Neuronal stem cell (in vitro differentiated cells): Measurements from ENCODE around the gene CAVIN2.

Source experiments
- DNase-seq: peaks from one replicate; pipeline ENCODE4 v3.0.0-alpha.2; 2013; ENCODE audit warnings: low spot score
- H2AFZ ChIP-seq: one replicate; pipeline ENCODE4 v1.6.1; 2013; ENCODE audit warnings: mild to moderate bottlenecking, low read length, inconsistent platforms
- H2AK5ac ChIP-seq: 2 replicates; pipeline ENCODE4 v1.6.1; 2013; ENCODE audit warnings: low read depth, mild to moderate bottlenecking, inconsistent platforms, low read length, moderate library complexity, mixed read lengths
- H2BK120ac ChIP-seq: 2 replicates; pipeline ENCODE4 v1.6.1; 2013; ENCODE audit warnings: low read depth, mild to moderate bottlenecking, inconsistent platforms, low read length, moderate library complexity, mixed read lengths
- H2BK12ac ChIP-seq: one replicate; pipeline ENCODE4 v1.6.1; 2013; ENCODE audit warnings: low read length, inconsistent platforms
- H2BK15ac ChIP-seq: 2 replicates; pipeline ENCODE4 v1.6.1; 2013; ENCODE audit warnings: mild to moderate bottlenecking, low read length, inconsistent platforms, mixed read lengths
- H2BK5ac ChIP-seq: one replicate; pipeline ENCODE4 v1.6.1; 2013; ENCODE audit warnings: inconsistent platforms, mild to moderate bottlenecking, low read length, moderate library complexity
- H3K14ac ChIP-seq: one replicate; pipeline ENCODE4 v1.6.1; 2013; ENCODE audit warnings: low read length, inconsistent platforms
- H3K18ac ChIP-seq: 2 replicates; pipeline ENCODE4 v1.6.1; 2013; ENCODE audit warnings: low read length, inconsistent platforms
- H3K23ac ChIP-seq: 2 replicates; pipeline ENCODE4 v1.6.1; 2013; ENCODE audit warnings: low read depth, mild to moderate bottlenecking, mixed read lengths, low read length, inconsistent platforms; ENCODE audit not compliant: poor library complexity
- H3K27ac ChIP-seq: replicated peaks from 3 replicates; pipeline ENCODE4 v1.5.1; 2013; ENCODE audit warnings: low read length, inconsistent platforms
- H3K27me3 ChIP-seq, 3 experiments: 2 replicates each; pipeline ENCODE4 v1.6.1; 2013; ENCODE audit warnings: low read length in 3 of 3, mild to moderate bottlenecking in 2 of 3, inconsistent platforms in 1 of 3, low read depth in 1 of 3, mixed read lengths in 1 of 3, moderate library complexity in 1 of 3; ENCODE audit not compliant: control insufficient read depth in 3 of 3, insufficient read depth in 3 of 3
- H3K36me3 ChIP-seq, 2 donors: replicated peaks in 1 of 2; 2 replicates each; pipeline ENCODE4 v1.6.1; 2013; ENCODE audit warnings: low read length in 2 of 2; ENCODE audit not compliant: control insufficient read depth in 2 of 2, insufficient read depth in 2 of 2
- H3K4ac ChIP-seq: 2 replicates; pipeline ENCODE4 v1.6.1; 2013; ENCODE audit warnings: inconsistent platforms, mild to moderate bottlenecking, low read length, moderate library complexity
- H3K4me1 ChIP-seq, 2 donors: 1 replicate in 1 of 2; 2 replicates in 1 of 2; pipeline ENCODE4 v1.6.1; 2013; ENCODE audit warnings: low read length in 2 of 2, low read depth in 1 of 2; ENCODE audit not compliant: control insufficient read depth in 2 of 2, insufficient read depth in 1 of 2
- H3K4me2 ChIP-seq: one replicate; pipeline ENCODE4 v1.6.1; 2013; ENCODE audit warnings: mild to moderate bottlenecking, low read length, inconsistent platforms; ENCODE audit not compliant: insufficient read depth, poor library complexity, severe bottlenecking
- H3K4me3 ChIP-seq, 2 donors: 2 replicates each; pipeline ENCODE4 v1.5.1; 2013; ENCODE audit warnings: low read length in 2 of 2, mild to moderate bottlenecking in 2 of 2, inconsistent platforms in 1 of 2, moderate library complexity in 1 of 2
- H3K79me1 ChIP-seq: one replicate; pipeline ENCODE4 v1.6.1; 2013; ENCODE audit warnings: low read depth, mild to moderate bottlenecking, inconsistent platforms, low read length, moderate library complexity
- H3K9ac ChIP-seq: one replicate; pipeline ENCODE4 v1.6.1; 2013; ENCODE audit warnings: mild to moderate bottlenecking, low read depth, low read length, inconsistent platforms; ENCODE audit not compliant: poor library complexity
- H3K9me3 ChIP-seq, 2 donors: replicated peaks in 1 of 2; 2 replicates each; pipeline versions ENCODE3 to v1.6.1; 2013; ENCODE audit warnings: low read length in 2 of 2, mild to moderate bottlenecking in 2 of 2, inconsistent platforms in 1 of 2, low read depth in 1 of 2, mixed read lengths in 1 of 2, moderate library complexity in 1 of 2; ENCODE audit not compliant: control insufficient read depth in 2 of 2, insufficient read depth in 1 of 2
- H4K8ac ChIP-seq: one replicate; pipeline ENCODE4 v1.6.1; 2013; ENCODE audit warnings: low read depth, mild to moderate bottlenecking, inconsistent platforms, low read length, moderate library complexity
- H4K91ac ChIP-seq: one replicate; pipeline ENCODE4 v1.6.1; 2013; ENCODE audit warnings: low read length, low read depth, mild to moderate bottlenecking, inconsistent platforms; ENCODE audit not compliant: poor library complexity
- WGBS, 2 donors: extraction: QIAGEN DNeasy Blood & Tissue Kit; methylation state at CpG; one replicate each; pipeline ENCODE4 v1.1.7; 2013; ENCODE audit warnings: missing lambda C conversion rate in 2 of 2, mixed read lengths in 1 of 2; ENCODE audit not compliant: insufficient read length in 2 of 2, insufficient replicate concordance in 1 of 2; ENCODE audit errors: extremely low coverage in 2 of 2; 5-methylcytosine and 5-hydroxymethylcytosine counted together

Gene CAVIN2

GRCh38 chr2:191845248-191845715 lies 1.6 kb downstream of the CAVIN2 start:
- Histone ChIP-seq H4K8ac (no peak overlapping the region), H2BK5ac (no peak overlapping the region), H3K4me3 (no peak overlapping the region), H3K14ac (no peak overlapping the region), H3K4me1 (peaks cover 2 to 19% of the 10 kb centered on the region in 2 donors), H2BK120ac (no peak overlapping the region), H3K27me3 (no peaks in the 10 kb centered on the region), H3K36me3 (no peaks in the 10 kb centered on the region), H3K18ac (no peak overlapping the region), H2AFZ (peak overlapping the region; percentile 83), H2AK5ac (no peak overlapping the region), H3K27ac (no peak overlapping the region), H3K23ac (no peak overlapping the region), H2BK15ac (no peak overlapping the region), H3K9me3 (no peaks in the 10 kb centered on the region), H2BK12ac (no peak overlapping the region), H3K79me1 (no peaks in the 10 kb centered on the region), H4K91ac (no peak overlapping the region), H3K4me2 (no peak overlapping the region), H3K4ac (no peak overlapping the region), H3K9ac (no peak overlapping the region)
- no CpG with 5 or more reads among the region's 9 CpGs for WGBS, 2 donors
- no peak for DNase-seq

- no peaks in the 10 kb centered on the region for H3K27me3 ChIP-seq
- H2BK120ac ChIP-seq, result no peak overlapping the region
- DNase-seq, result no peak
- no peak overlapping the region for H2BK5ac ChIP-seq
- H3K4ac ChIP-seq, result no peak overlapping the region
- no peaks in the 10 kb centered on the region for H3K9me3 ChIP-seq
- H2BK12ac ChIP-seq, result no peak overlapping the region
- H4K91ac ChIP-seq, result no peak overlapping the region
- no peaks in the 10 kb centered on the region for H3K79me1 ChIP-seq
- no peak overlapping the region for H3K18ac ChIP-seq
- H3K36me3 ChIP-seq, result no peaks in the 10 kb centered on the region
- no CpG with 5 or more reads among the region's 1 CpG for WGBS, 2 donors
- no peak overlapping the region for H3K14ac ChIP-seq
- H2BK15ac ChIP-seq, result no peak overlapping the region
- H2AK5ac ChIP-seq, result no peak overlapping the region
- H3K23ac ChIP-seq, result no peak overlapping the region
- no peak overlapping the region for H3K9ac ChIP-seq
- H3K4me1 ChIP-seq, result peaks cover 2 to 19% of the 10 kb centered on the region in 2 donors
- H4K8ac ChIP-seq, result no peak overlapping the region
- no peak overlapping the region for H3K4me3 ChIP-seq
- no peak overlapping the region for H3K4me2 ChIP-seq
- H3K27ac ChIP-seq, result no peak overlapping the region
- H2AFZ ChIP-seq, result peak overlapping the region; percentile 83
These were observed 2.2 kb downstream of the CAVIN2 start for GRCh38 chr2:191844706-191845105.

- no peak overlapping the region for H3K4ac ChIP-seq
- H3K23ac ChIP-seq, result no peak overlapping the region
- no peak overlapping the region for H3K14ac ChIP-seq
- H2BK15ac ChIP-seq, result no peak overlapping the region
- no CpG with 5 or more reads among the region's 2 CpGs for WGBS, 2 donors
- H3K36me3 ChIP-seq, result no peaks in the 10 kb centered on the region
- no peaks in the 10 kb centered on the region for H3K79me1 ChIP-seq
- no peak overlapping the region for H2BK5ac ChIP-seq
- H2BK12ac ChIP-seq, result no peak overlapping the region
- no peak overlapping the region for H4K8ac ChIP-seq
- no peak overlapping the region for H2AFZ ChIP-seq
- no peak overlapping the region for H2AK5ac ChIP-seq
- H3K27me3 ChIP-seq, result no peaks in the 10 kb centered on the region
- DNase-seq, result no peak
- no peak overlapping the region for H3K9ac ChIP-seq
- H3K9me3 ChIP-seq, result peaks cover 0 to 4% of the 10 kb centered on the region in 2 donors
- H3K4me3 ChIP-seq, result no peak overlapping the region
- H4K91ac ChIP-seq, result no peak overlapping the region
- no peak overlapping the region for H3K27ac ChIP-seq
- H3K4me2 ChIP-seq, result no peak overlapping the region
- no peak overlapping the region for H2BK120ac ChIP-seq
- H3K18ac ChIP-seq, result no peak overlapping the region
- H3K4me1 ChIP-seq, result peaks cover 2 to 7% of the 10 kb centered on the region in 2 donors
These were observed 6.0 kb downstream of the CAVIN2 start for GRCh38 chr2:191840921-191841320.

GRCh38 chr2:191839918-191840804 lies 6.7 kb downstream of the CAVIN2 start:
- Histone ChIP-seq H3K4me2 (no peak overlapping the region), H3K27ac (no peak overlapping the region), H4K8ac (no peak overlapping the region), H3K27me3 (no peaks in the 10 kb centered on the region), H3K36me3 (no peaks in the 10 kb centered on the region), H3K9me3 (peaks cover 0 to 4% of the 10 kb centered on the region in 2 donors), H3K4me1 (peaks cover 0 to 4% of the 10 kb centered on the region in 2 donors), H2AK5ac (no peak overlapping the region), H3K18ac (no peak overlapping the region), H3K23ac (no peak overlapping the region), H3K4ac (no peak overlapping the region), H3K4me3 (no peak overlapping the region), H2BK15ac (no peak overlapping the region), H3K14ac (no peak overlapping the region), H4K91ac (no peak overlapping the region), H2BK120ac (no peak overlapping the region), H2BK12ac (no peak overlapping the region), H3K9ac (no peak overlapping the region), H2AFZ (no peak overlapping the region), H3K79me1 (no peaks in the 10 kb centered on the region), H2BK5ac (no peak overlapping the region)
- no CpG with 5 or more reads among the region's 7 CpGs for WGBS, 2 donors
- no peak for DNase-seq
